Stimulated activated CD8-positive, alpha-beta memory T cell treated with anti-CD3 and anti-CD28 coated beads, Interleukin-2, amount 100 ng/mL, for 1 hour (primary cell): ENCODE results near the gene AOX1.
"Not testable (repeated sequence)": the region's sequence is repeated elsewhere in the genome, so short reads cannot be mapped to it uniquely, and the experiment has no call there.

Experiments
- DNase-seq, 2 donors: peaks; one replicate each; pipeline ENCODE4 v3.0.0-alpha.2; 2020; ENCODE audit warnings: low read depth in 2 of 2

Gene AOX1

DNA sequence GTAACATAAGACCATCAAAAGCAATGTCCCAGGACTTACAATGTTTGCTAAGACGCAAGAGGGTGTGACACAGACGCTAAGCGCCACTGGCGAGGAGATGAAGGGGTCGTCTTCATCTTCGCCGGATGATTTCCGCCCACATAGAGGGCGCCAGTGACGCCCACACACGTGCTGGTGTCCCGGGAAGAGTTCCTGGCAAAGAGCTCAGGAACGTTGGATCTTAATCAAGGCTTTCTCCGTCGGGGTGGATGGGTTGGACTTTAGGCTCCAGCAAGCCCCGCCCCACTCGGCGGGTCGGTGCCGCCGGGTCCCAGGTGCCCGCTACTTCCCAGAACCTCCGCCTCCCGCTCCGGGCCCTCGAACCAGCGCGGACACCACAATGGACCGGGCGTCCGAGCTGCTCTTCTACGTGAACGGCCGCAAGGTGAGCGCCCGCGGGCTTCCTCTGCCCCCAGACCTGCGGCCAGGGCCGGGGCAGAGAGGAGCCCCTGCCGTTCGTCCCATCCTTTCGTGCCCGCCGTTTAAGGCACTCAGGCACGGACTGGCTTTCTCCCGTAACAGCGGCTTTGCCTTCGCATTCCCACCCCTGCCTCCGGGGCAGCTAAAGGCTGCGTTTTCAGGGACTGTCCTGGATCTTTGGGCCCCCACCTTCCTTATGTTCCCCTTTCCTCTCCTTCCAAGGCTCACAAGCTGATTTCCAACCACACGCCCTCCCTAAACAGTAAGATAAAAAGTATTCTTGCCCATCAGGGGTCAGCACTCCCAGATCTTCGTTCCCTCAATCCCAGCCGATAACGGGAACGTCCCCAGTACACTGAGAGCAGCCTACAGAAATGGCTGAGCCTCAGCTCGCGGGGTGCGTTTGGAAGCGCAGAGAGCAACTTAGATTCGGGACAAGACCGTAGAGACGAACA lies at the start of gene AOX1:
TSS of gene AOX1 (plus strand) at position 285 of the 914 bp plus-strand sequence. CDS start at position 380, 95 bp downstream.
- DNase-seq = no peak

DNA sequence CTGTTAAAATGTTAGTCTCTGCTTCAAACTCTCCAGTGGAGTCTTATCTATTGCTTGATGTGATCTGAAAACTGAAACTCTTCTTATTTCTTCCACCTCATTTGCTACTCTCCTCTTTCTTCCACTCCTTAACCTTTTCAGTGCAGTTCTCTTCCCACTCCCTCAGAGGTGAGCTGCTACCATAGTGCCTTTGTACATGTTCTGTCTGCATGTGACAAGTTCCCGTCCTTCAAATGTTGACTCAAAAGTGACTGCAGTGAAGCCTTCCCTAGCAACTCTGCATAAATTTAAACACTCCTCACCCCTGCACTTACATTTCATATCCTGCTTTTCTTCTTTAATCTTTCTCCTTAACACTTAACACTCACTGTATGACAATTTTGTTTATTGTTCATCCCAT lies 47.7 kb upstream of the AOX1 start:
- no peak for DNase-seq

DNA sequence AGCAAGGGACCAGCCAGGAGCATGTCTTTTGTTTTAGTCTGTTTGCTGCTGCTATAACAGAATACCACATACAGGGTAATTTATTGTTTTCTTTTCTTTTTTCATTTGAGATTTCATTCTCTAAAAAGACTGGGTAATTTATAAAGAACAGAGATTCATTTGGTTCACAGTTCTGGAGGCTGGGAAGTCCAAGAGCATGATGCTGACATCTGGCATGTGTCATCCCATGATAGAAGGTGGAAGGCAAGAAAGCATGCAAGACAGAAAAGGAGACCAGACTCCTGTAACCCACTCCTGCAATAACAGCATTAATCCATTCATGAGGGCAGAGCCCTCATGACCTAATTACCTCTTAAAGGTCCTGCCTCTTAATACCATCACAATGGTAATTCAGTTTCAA lies 45.0 kb upstream of the AOX1 start:
- DNase-seq = no peak

DNA sequence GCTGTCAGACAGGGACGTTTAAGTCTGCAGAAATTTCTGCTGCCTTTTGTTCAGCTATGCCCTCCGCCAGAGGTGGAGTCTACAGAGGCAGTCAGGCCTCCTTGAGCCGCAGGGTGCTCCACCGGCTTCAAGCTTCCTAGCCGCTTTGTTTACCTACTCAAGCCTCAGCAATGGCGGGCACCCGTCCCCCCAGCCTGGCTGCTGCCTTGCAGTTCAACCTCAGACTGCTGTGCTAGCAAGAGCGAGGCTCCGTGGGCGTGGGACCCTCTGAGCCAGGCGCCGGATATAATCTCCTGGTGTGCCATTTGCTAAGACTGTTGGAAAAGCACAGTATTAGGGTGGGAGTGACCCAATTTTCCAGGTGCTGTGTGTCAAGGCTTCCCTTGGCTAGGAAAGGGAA lies 19.2 kb upstream of the AOX1 start:
- DNase-seq = not testable (repeated sequence)

DNA sequence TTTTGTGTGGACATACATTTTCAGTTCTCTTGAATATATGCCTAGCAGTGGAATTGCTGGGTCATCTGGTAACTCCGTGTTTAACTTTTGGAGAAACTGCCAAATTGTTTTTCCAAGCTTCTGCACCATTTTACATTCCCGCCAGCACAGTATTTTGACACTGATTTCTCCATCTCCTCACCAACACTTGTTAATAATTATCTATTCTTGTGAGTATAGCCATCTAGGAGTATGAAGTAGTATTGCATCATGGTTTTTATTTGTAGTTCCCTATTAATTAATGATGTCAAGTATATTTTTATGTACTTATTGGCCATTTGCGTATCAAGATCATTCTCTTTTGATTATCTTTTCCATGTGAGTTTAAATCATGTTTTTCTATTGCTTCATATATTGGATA lies 17.9 kb upstream of the AOX1 start:
- DNase-seq = no peak

DNA sequence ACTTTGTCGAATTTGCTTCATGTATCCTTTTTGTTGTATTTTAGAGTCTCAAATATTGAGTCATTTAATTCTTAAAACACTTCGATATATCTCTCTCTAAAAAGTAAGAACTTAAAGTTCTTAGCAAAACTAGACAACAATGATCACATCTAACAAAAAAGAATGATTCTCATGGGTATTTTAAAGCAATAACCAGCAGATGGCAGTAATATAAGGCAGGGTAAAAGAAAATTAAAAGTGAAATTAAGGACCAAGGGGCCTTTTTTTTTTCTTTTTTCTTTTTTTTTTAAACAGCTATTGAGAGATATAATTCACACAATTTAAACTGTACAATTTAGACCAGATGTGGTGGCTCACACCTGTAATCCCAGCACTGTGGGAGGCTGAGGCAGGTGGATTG lies 9.9 kb upstream of the AOX1 start:
- DNase-seq = no peak

DNA sequence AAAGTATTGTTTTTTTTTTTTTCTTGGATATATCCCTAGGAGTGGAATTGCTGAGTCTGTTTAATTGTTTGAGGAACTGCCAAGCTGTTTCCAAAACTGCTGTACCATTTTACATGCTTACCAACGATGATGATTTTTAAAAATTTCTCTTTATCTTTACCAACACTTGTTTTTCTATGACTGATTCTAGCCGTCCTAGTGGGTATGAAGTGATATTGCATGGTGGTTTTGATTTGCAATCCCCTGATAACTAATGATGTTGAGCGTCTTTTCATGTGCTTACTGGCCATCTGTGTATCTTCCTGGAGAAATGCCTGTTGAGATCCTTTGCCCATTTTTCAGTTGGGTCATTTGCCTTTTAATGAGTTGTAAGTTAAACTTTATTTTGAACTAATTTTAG lies 8.8 kb upstream of the AOX1 start:
- no peak for DNase-seq

DNA sequence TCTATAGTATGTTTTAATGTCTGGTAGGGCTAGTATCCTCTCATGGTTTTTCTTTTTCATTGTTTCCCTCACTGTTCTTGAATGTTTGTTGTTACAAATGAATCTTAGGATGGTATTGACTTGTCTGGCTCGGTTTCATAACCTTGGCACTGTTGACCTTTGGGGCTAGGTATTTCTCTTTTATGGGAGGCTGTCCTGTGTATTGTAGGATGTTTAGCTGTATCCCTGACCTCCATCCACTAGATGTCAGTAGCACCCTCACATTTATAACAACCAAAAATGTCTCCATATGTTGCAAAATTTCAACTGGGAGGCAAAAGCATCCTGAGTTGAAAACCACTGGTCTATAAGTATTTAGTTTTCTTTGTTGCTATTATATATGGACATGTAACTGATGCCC lies 7.0 kb upstream of the AOX1 start:
- no peak for DNase-seq

DNA sequence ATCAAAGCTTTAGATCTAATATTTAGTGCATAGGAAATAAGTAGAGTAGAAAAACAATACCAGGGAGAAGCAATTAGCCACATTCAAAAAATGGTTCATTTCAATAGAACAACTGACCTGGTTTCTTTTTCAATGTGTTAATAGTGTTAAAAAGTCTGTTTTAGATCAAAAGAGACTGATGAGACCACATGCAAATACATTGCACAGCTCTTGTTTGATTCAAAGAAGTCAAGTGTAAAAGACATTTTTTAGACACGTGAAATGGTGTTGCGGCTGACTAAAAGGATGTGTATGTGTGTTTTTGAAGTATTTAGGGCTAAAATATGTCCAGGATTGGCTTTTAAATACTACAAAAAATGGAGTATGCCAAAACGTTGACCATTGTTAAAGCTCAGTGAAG lies 1.2 kb upstream of the AOX1 start:
- DNase-seq = no peak

DNA sequence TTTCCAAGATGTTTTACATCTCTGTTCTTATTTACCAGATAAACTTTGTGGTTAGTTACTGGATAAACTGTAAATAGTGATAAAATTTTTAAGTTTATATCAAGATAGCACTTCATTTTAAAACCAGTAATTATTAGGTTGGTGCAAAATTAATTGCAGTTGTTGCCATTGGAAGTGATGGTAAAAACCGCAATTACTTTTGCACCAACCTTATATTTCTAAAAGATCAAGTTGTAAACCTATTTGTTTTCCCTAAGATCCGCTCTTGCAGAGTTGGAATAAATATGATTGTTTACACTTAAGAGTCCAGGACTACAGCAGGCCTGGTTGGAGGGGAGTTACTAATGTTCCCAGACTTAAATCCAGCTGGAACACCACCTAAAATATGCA lies 479 bp upstream of the AOX1 start:
- DNase-seq = no peak

DNA sequence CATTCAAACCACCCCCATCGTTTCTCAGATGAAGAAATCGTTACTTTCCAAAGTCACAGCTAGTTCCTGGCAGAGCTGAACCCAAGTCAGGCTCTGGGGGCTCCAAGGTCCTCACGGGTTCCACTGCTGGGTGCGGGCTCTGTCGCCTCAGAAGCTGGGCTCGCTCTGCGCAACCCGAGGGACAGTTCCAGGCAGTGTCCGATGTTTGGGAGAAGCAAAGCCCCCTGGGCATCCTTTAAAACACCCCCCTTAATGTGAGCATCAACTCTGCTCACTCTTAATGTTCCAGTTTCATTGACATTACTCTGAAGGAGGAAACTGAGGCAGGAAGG lies 796 bp downstream of the AOX1 start:
- no peak for DNase-seq

DNA sequence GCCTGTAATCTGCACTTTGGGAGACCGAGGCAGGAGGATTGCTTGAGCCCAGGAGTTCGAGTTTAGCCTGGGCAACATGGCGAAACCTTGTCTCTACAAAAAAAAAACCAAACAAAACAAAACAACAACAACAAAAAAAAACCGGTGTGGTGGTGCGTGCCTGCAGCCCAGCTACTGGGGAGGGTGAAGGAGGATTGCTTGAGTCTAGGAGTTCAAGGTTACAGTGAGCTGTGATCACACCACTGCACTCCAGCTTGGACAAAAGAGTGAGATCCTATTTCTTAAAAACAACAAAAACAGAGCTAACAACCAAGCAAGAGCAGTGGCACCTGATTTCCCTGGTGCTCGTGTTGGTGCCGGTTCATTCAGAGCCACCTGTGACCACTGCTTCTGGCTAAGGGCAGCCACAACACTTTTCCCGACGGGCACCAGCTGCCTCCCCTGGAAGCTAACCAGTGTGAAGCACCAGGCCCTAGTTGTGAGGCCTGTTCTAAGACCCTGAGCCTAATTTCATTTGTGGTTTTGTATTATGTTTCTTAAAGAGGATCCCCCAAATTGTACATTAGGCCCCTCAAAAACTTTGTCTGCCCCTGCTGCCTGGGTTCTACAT lies 1.3 kb downstream of the AOX1 start:
- DNase-seq = no peak

DNA sequence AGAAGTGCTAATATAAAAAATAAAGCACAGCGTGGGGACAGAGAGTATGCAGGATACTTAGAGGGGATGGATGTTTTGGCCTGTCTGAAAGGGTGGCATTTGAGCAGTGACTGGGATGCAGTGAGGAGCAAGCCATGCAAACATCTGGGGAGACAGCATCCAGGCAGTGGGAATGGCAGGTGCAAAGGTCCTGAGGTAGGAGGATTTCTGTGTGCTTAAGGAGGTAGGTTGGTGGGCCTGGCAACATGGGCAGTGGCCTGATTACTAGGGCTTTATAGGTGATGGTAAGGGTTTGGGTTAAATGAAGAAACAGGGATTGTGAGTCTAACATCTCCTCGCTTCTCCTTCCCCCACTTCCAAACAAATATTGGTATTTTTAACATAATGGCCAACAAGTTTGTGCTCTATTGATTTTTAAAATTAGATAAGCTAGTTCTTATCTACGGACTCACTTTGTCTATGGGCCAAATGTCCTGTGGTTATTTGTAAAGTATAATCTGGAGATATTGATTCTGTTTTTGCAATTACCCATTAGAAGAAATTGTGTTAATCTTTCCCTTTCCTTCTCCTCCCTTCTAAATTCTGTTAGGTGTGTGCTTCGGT lies 2.4 kb downstream of the AOX1 start:
- DNase-seq = no peak

DNA sequence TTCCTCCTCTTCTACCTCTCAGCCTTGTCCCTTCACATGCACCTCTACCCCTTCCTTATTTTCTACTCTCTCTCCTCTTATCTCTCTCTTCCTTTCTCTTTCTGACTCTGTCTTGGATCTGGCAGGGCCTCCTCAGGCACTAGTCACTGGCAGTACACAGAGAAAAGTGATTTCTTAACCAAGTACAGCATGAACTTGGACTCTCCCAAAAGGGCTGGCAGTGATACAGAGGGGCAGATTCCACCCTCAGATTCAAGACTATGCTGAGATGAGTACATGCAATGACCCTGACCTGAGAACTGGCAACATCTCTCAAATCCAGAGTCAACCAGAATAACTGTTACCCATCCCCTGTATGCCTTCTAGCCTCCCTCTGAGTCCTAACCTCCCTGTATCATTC lies 4.3 kb downstream of the AOX1 start:
- no peak for DNase-seq

DNA sequence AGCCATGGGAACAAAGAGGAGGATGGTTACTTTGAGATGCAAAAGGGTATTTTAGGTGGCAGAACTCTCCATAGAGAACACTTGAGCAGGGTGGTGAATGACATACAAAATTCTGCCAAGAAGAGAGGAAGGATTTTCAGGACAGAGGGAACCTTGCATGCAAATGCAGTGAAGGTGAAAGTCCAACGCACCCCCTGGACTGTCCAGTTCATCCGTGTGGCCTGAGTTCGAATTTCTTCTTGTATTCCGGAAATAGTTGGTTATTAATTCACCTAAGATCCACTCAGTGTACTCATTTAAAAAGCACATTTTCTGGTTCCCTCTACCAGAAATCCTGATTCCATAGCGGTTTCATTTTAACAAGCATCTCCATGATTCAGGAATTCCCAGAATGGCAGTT lies 5.5 kb downstream of the AOX1 start:
- DNase-seq = no peak

DNA sequence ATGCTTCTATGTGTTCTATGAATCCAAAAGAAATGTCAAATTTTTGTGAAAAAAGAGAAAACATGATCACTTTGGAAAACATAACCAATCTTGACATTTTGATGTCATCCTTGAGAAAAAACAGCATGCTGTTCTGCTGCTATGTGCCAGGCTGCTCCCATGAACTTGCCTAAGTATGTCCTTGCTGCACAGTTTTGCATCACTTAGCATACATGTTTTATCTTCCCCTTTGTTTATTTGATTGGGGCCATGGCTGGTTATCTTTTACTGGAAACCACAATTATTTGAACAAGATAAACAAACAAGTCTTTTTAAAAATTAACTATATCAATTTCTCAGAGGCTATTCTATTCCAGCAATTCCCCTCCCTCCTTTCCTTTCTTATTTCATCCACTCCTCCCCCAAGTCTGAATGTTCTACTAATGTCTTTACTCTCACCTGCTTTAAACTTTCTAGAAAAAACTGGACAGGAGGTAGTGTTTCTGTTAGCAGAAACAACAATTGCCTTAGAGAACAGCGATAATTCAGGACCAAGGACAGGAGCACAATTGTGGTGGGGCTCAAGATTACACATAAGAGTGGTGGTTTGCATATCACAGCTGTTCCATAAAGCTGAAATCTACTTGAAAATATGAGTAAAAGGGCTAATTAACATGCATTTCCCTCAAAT lies 6.7 kb downstream of the AOX1 start:
- no peak for DNase-seq

DNA sequence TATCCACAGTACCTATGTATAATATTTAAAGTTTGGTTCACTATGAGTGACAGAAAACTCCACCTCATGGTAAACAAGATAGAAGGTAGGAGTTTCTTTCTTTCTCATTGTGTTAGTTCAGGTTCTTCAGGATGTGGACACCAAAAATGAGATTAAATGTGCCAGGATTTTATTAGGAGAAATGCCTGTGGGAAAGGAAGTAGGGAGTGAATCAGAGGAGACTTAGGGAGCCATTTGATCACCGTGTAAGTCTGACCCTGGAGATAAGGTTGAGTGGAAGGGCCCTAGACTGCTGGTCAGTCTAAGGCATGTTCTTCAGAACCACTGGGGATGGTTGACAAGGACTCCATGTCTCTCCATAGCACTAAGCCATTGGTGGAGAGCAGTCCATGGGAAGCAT lies 8.1 kb downstream of the AOX1 start:
- no peak for DNase-seq

DNA sequence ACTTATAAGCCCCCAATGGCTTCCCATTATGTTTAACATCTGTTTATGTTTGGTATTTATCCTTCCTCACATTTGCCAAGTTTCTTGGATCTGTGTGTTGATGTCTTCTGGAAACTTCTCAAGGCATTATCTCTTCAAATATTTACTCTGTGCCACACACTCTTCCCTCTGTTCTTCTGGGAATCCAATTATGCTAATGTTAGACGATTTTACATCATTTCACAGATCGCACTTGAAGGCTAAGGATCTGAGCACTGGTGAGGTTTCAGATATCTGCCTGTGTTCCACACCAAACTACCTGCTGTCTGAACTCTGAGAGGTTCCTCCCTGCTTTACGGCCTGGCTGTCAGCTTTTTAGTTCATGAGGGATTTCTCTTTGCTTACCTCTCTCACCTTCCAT lies 10.1 kb downstream of the AOX1 start:
- no peak for DNase-seq

DNA sequence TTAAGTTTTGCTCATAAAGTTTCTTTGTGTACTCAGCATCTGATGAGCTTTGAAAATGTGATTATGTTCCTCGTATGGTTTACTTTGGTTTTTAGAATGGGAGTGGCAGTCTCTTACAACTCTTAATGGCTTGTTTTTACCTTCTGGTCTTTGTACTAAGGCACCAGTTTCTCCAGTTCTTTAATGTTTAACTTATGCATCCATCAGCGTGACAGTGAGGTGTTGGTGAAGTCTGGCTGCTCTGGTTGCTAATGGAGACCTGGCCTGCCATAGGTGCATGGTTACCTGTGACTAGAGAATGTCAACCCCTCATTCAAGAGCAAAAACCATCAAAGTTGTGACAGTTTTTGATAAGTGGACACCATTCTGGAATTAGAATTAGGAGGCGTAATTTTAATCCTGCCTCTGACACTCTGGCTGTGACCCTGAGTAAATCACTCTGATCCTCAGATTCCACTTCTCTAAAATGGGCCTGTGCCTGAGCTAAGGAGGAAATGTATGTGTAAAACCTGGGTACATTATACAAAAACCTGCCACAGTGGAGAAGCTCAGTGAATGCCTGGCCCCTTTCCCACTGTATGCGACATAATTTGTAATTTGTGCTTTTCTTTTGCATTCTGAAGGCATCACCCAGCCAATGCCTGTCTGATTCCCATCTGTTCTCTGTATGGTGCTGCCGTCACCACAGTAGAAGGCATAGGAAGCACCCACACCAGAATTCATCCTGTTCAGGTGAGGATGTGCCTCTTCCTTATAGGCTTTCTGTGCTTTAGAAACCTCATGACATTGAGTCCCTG lies 11.2 kb downstream of the AOX1 start:
- DNase-seq = no peak

DNA sequence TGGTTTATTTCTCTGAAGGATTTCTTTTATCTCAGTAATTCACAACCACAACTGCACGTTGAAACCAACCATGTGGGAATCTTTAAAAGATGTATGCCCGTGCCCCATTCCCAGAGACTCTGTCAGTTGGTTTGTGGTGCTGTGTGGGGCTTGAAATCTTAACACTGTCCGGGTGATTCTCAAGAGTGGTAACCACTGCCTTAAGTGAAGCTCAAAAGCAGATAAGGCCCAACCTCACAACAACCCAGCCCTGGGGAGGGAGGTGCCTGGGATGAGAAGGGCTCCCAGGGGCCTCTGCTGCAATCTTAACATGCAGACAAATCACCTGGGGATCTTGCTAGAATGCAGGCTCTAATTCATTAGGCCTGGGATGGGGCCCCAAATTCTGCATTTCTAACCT lies 13.4 kb downstream of the AOX1 start:
- no peak for DNase-seq

DNA sequence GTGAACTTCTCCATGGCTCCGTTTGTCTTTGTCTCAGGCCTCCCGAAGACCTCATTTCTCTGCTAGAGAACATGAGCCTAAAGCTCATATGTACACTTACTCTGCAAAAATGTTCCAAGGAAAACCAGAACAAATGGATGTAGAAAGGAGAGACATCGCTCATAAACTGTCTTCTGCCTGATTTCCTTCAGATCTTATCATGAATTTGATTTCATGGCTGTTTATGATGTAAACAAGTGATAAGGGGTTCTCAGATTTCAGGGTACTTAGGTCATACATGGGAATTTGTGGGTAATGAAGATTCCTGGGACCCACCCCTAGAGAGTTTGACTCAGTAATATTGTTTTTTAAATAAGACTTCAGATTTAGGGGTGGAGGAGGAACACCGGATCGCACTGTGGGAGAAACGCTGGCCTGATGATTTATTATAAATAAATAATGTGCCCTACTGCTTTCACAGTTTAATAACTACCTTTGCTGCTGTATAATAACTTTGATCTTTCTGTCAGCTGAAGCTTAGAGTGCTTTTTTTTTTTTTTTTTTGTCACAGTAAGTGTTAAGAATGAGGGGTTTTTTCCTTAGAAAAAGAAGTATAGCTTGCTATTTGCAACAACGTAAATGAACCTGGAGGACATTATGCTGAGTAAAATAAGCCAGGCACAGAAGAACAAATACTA lies 14.9 kb downstream of the AOX1 start:
- DNase-seq = no peak
